Breast epithelium (tissue), 4 donors: ENCODE results near the gene ARIH1. TPM values are rescaled to one million over a fixed set of nuclear protein-coding genes. Genes with fewer than 3 reads are reported as not detected.

Experiments used
- DNase-seq, 2 donors: peaks; one replicate each; pipeline ENCODE4 v3.0.0-alpha.2; 2019; ENCODE audit warnings: low spot score in 2 of 2
- H3K27ac ChIP-seq, 2 donors: fragments of 200-600 bp; sonication (generic) in 1 of 2; one replicate each; pipeline ENCODE4 v1.5.1; 2016 to 2019; ENCODE audit warnings: mild to moderate bottlenecking in 1 of 2
- H3K27me3 ChIP-seq, 2 donors: fragments of 200-600 bp; sonication (generic) in 1 of 2; one replicate each; pipeline versions ENCODE4 v1.5.1 to v1.6.0; 2017 to 2019; ENCODE audit warnings: control low read depth in 1 of 2, mild to moderate bottlenecking in 1 of 2
- H3K36me3 ChIP-seq: fragments of 200-600 bp; one replicate; pipeline ENCODE4 v1.5.1; 2019
- H3K4me1 ChIP-seq, 2 donors: fragments of 200-600 bp; sonication (generic); one replicate each; pipeline ENCODE4 v1.5.1; 2016 to 2019; ENCODE audit warnings: control low read depth in 1 of 2
- H3K4me3 ChIP-seq, 3 donors: fragments of 200-600 bp; sonication (generic); 1 replicate in 2 of 3; 2 replicates in 1 of 3; pipeline ENCODE4 v1.5.1; 2016 to 2019; ENCODE audit warnings: mild to moderate bottlenecking in 3 of 3, moderate library complexity in 2 of 3
- H3K9me3 ChIP-seq, 2 donors: fragments of 200-600 bp; sonication (generic) in 1 of 2; one replicate each; pipeline ENCODE4 v1.5.1; 2016 to 2019; ENCODE audit warnings: control low read depth in 1 of 2
- CTCF ChIP-seq, 3 donors: fragments of 450-650 bp; IDR thresholded peaks; one replicate each; pipeline ENCODE4 v1.5.1; 2016 to 2017; ENCODE audit warnings: antibody characterized with exemption in 3 of 3, mild to moderate bottlenecking in 3 of 3, moderate library complexity in 3 of 3
- POLR2A ChIP-seq: fragments of 450-650 bp; IDR thresholded peaks from one replicate; pipeline ENCODE4 v1.6.1; 2016; ENCODE audit warnings: antibody characterized with exemption, mild to moderate bottlenecking, moderate library complexity
- POLR2AphosphoS5 ChIP-seq, 3 donors: sonication (generic); formaldehyde crosslinking; IDR thresholded peaks; one replicate each; pipeline ENCODE4 v1.6.1; 2017; ENCODE audit warnings: antibody characterized with exemption in 3 of 3
- intact Hi-C: fragments of 100-400 bp; cut with DNase I; formaldehyde crosslinking; loops from one replicate; pipeline ENCODE4 v1.15.1; 2023; ENCODE audit warnings: low total_unique reads
- total RNA-seq, 3 donors: library from RNA; depleted of rRNA; stranded (reverse); fragments of >200 nt; gene quantifications; one replicate each; pipeline ENCODE4 v1.1.0, GENCODE V29; 2016

The ARIH1 gene
- total RNA-seq, 3 donors from 2014 or later: 54.1 to 106 (median 61.1) TPM

GRCh38 chr15:72509484-72509883, 35.4 kb downstream of the ARIH1 start:
- Histone ChIP-seq H3K4me3 (no peak overlapping the region), H3K36me3 (no peaks in the 10 kb centered on the region), H3K9me3 (no peaks in the 10 kb centered on the region), H3K27ac (no peak overlapping the region), H3K4me1 (no peaks in the 10 kb centered on the region), H3K27me3 (no peaks in the 10 kb centered on the region)
- intact Hi-C loops: no loop called here
- TF ChIP-seq POLR2A: no peak
- no peak for TF ChIP-seq CTCF (IDR thresholded peaks at IDR 0.05)
- no peak for TF ChIP-seq POLR2AphosphoS5 (IDR thresholded peaks at IDR 0.05)
- no peak for DNase-seq

GRCh38 chr15:72511536-72511935, 37.4 kb downstream of the ARIH1 start:
- H3K4me3 ChIP-seq: no peak overlapping the region
- H3K9me3 ChIP-seq: no peaks in the 10 kb centered on the region
- no peak for DNase-seq
- TF ChIP-seq POLR2A (no peak), POLR2AphosphoS5 (IDR thresholded peaks at IDR 0.05) (no peak), CTCF (IDR thresholded peaks at IDR 0.05) (no peak)
- H3K27me3 ChIP-seq: no peaks in the 10 kb centered on the region
- intact Hi-C loops: loop anchor here (2.0 kb wide), 1 partner anchor 31 kb away; no protein-coding TSS in a partner anchor
- no peak overlapping the region for H3K27ac ChIP-seq
- H3K4me1 ChIP-seq: no peaks in the 10 kb centered on the region
- H3K36me3 ChIP-seq: no peaks in the 10 kb centered on the region

- no peak overlapping the region for H3K4me3 ChIP-seq
- no peaks in the 10 kb centered on the region for H3K36me3 ChIP-seq
- no peak for DNase-seq
- TF ChIP-seq POLR2A (no peak), POLR2AphosphoS5 (IDR thresholded peaks at IDR 0.05) (no peak), CTCF (IDR thresholded peaks at IDR 0.05) (no peak)
- H3K27ac ChIP-seq: no peak overlapping the region
- no peaks in the 10 kb centered on the region for H3K27me3 ChIP-seq
- no peaks in the 10 kb centered on the region for H3K4me1 ChIP-seq
- intact Hi-C loops: no loop called here
- no peaks in the 10 kb centered on the region for H3K9me3 ChIP-seq
These were observed 41.7 kb downstream of the ARIH1 start for GRCh38 chr15:72515591-72516389.

- no peak for DNase-seq
- no peaks in the 10 kb centered on the region for H3K9me3 ChIP-seq
- no peak overlapping the region for H3K27ac ChIP-seq
- intact Hi-C loops: no loop called here
- TF ChIP-seq POLR2A: no peak
- H3K36me3 ChIP-seq: no peaks in the 10 kb centered on the region
- no peaks in the 10 kb centered on the region for H3K27me3 ChIP-seq
- H3K4me1 ChIP-seq: no peaks in the 10 kb centered on the region
- H3K4me3 ChIP-seq: no peak overlapping the region
These were observed 42.6 kb downstream of the ARIH1 start for GRCh38 chr15:72516777-72517176.

- no peaks in the 10 kb centered on the region for H3K9me3 ChIP-seq
- no peaks in the 10 kb centered on the region for H3K36me3 ChIP-seq
- intact Hi-C loops: no loop called here
- no peak overlapping the region for H3K4me3 ChIP-seq
- DNase-seq: no peak
- no peaks in the 10 kb centered on the region for H3K4me1 ChIP-seq
- H3K27ac ChIP-seq: no peak overlapping the region
- TF ChIP-seq POLR2AphosphoS5 (IDR thresholded peaks at IDR 0.05): no peak
- TF ChIP-seq CTCF (IDR thresholded peaks at IDR 0.05): no peak
- TF ChIP-seq POLR2A: no peak
- no peaks in the 10 kb centered on the region for H3K27me3 ChIP-seq
These were observed 47.6 kb downstream of the ARIH1 start for GRCh38 chr15:72521682-72522081.
